GM19438 (cell line): Measurements from ENCODE around the gene WDR33.

Source experiments
- ATAC-seq: cut with Tn5 transposase; IDR thresholded peaks from one replicate; pipeline ENCODE4 v1.9.1; 2021; ENCODE audit warnings: low read depth; ENCODE audit not compliant: unreplicated experiment

WDR33 gene

GRCh38 chr2:127675331-127676261 is 135.4 kb downstream of the WDR33 start, which contains the start of gene LIMS2:
Gene LIMS2 (minus strand): TSS chr2:127675530. CDS start chr2:127675024, 506 bp downstream.
- no peak for ATAC-seq

- no peak for ATAC-seq
These were observed 136.4 kb downstream of the WDR33 start for GRCh38 chr2:127674241-127675209.

GRCh38 chr2:127673291-127674069 is 137.5 kb downstream of the WDR33 start:
- no peak for ATAC-seq

- ATAC-seq = no peak
These were observed 138.4 kb downstream of the WDR33 start for GRCh38 chr2:127672341-127673224.

- ATAC-seq = no peak
These were observed 139.2 kb downstream of the WDR33 start for GRCh38 chr2:127671557-127672302.

- ATAC-seq = no peak
These were observed 140.0 kb downstream of the WDR33 start for GRCh38 chr2:127670957-127671290.

- no peak for ATAC-seq
These were observed 140.7 kb downstream of the WDR33 start for GRCh38 chr2:127670055-127670956.

GRCh38 chr2:127669056-127669455 is 141.9 kb downstream of the WDR33 start:
- ATAC-seq = no peak

GRCh38 chr2:127665267-127665893 is 145.6 kb downstream of the WDR33 start:
- no peak for ATAC-seq

GRCh38 chr2:127664895-127665225 is 146.1 kb downstream of the WDR33 start:
- ATAC-seq = no peak

GRCh38 chr2:127664065-127664894 is 146.7 kb downstream of the WDR33 start:
- no peak for ATAC-seq

GRCh38 chr2:127663566-127664064 is 147.4 kb downstream of the WDR33 start:
- ATAC-seq = no peak

GRCh38 chr2:127662937-127663565 is 147.9 kb downstream of the WDR33 start:
- ATAC-seq = no peak

- no peak for ATAC-seq
These were observed 148.9 kb downstream of the WDR33 start for GRCh38 chr2:127661949-127662510.

- ATAC-seq = no peak
These were observed 149.8 kb downstream of the WDR33 start for GRCh38 chr2:127661072-127661649.
